Spinal cord (tissue), 10 donors: Measurements from ENCODE around the gene CNDP2. TPM values are rescaled to one million over a fixed set of nuclear protein-coding genes. Genes with fewer than 3 reads are reported as not detected.

ENCODE experiments used
- DNase-seq, 6 donors: peaks; one replicate each; pipeline versions ENCODE4 v3.0.0 to v3.0.0-alpha.2; 2013 to 2015; ENCODE audit warnings: low spot score in 6 of 6, low read depth in 4 of 6
- H3K27ac ChIP-seq: one replicate; pipeline ENCODE4 v1.5.1; 2013; ENCODE audit warnings: low read depth, low read length, control low read depth
- H3K27me3 ChIP-seq: one replicate; pipeline ENCODE4 v1.6.1; 2013; ENCODE audit warnings: low read length; ENCODE audit not compliant: control insufficient read depth, insufficient read depth
- H3K36me3 ChIP-seq: one replicate; pipeline ENCODE4 v1.6.1; 2013; ENCODE audit warnings: low read length; ENCODE audit not compliant: control insufficient read depth, insufficient read depth
- H3K4me1 ChIP-seq: one replicate; pipeline ENCODE4 v1.6.1; 2013; ENCODE audit warnings: low read length; ENCODE audit not compliant: control insufficient read depth, insufficient read depth
- H3K4me3 ChIP-seq: one replicate; pipeline ENCODE4 v1.5.1; 2013; ENCODE audit warnings: low read depth, low read length, control low read depth
- H3K9me3 ChIP-seq: one replicate; pipeline ENCODE4 v1.6.1; 2013; ENCODE audit warnings: low read length; ENCODE audit not compliant: control insufficient read depth, insufficient read depth
- WGBS: methylation state at CpG from one replicate; pipeline ENCODE4 v1.1.5; 2013; ENCODE audit warnings: missing lambda C conversion rate; ENCODE audit not compliant: insufficient coverage; 5-methylcytosine and 5-hydroxymethylcytosine counted together
- polyA plus RNA-seq, 2 donors: library from polyadenylated mRNA; unstranded; fragments of 120-200 nt; gene quantifications; one replicate each; pipeline ENCODE4 v1.2.1, GENCODE V29; 2013; ENCODE audit not compliant: insufficient read length in 2 of 2
- total RNA-seq, 2 donors: library from RNA; depleted of rRNA in 1 of 2; stranded (reverse); fragments of 120-200 nt in 1 of 2; fragments of >200 nt in 1 of 2; gene quantifications; one replicate each; pipeline versions ENCODE4 v1.2.3 to v1.2.4, GENCODE V29; 2013 to 2014
- donor health status: healthy.

The CNDP2 gene
- total and polyA plus RNA-seq, 4 donors = 66.4 to 135 (median 98.4) TPM

GRCh38 chr18:74541703-74542555, 45.8 kb downstream of the CNDP2 start:
- H3K4me3 ChIP-seq = no peak overlapping the region
- peak in 2 of 6 donors; percentile 22 to 41 for DNase-seq
- no peaks in the 10 kb centered on the region for H3K9me3 ChIP-seq
- H3K27ac ChIP-seq = peak overlapping the region; percentile 35
- no peaks in the 10 kb centered on the region for H3K27me3 ChIP-seq
- peaks cover 18% of the 10 kb centered on the region for H3K4me1 ChIP-seq
- 62% methylated on average over 13 of the region's 15 CpGs for WGBS
- H3K36me3 ChIP-seq = no peaks in the 10 kb centered on the region

GRCh38 chr18:74544898-74545297, 48.7 kb downstream of the CNDP2 start:
- no peak for DNase-seq
- H3K27me3 ChIP-seq = no peaks in the 10 kb centered on the region
- peaks cover 10% of the 10 kb centered on the region for H3K9me3 ChIP-seq
- H3K27ac ChIP-seq = no peak overlapping the region
- H3K4me3 ChIP-seq = no peak overlapping the region
- H3K4me1 ChIP-seq = peaks cover 18% of the 10 kb centered on the region
- WGBS = 48% methylated on average over 8 of the region's 8 CpGs
- no peaks in the 10 kb centered on the region for H3K36me3 ChIP-seq

- Histone ChIP-seq H3K36me3 (no peaks in the 10 kb centered on the region), H3K27ac (no peak overlapping the region), H3K27me3 (no peaks in the 10 kb centered on the region), H3K9me3 (peaks cover 11% of the 10 kb centered on the region), H3K4me3 (no peak overlapping the region), H3K4me1 (peaks cover 12% of the 10 kb centered on the region)
- WGBS = 94% methylated on average over 10 of the region's 11 CpGs
- no peak for DNase-seq
Observed at GRCh38 chr18:74546007-74546406, 49.8 kb downstream of the CNDP2 start.

- Histone ChIP-seq H3K4me3 (no peak overlapping the region), H3K27me3 (no peaks in the 10 kb centered on the region), H3K9me3 (peaks cover 11% of the 10 kb centered on the region), H3K4me1 (peaks cover 3% of the 10 kb centered on the region), H3K36me3 (no peaks in the 10 kb centered on the region), H3K27ac (no peak overlapping the region)
- peak in 1 of 6 donors; percentile 10 for DNase-seq
- WGBS = 69% methylated on average over 7 of the region's 9 CpGs
Observed at GRCh38 chr18:74546751-74547530, 50.8 kb downstream of the CNDP2 start.

- no peak for DNase-seq
- 90% methylated on average over 7 of the region's 7 CpGs for WGBS
- no peaks in the 10 kb centered on the region for H3K4me1 ChIP-seq
- H3K27me3 ChIP-seq = no peaks in the 10 kb centered on the region
- no peaks in the 10 kb centered on the region for H3K36me3 ChIP-seq
- peaks cover 11% of the 10 kb centered on the region for H3K9me3 ChIP-seq
- H3K27ac ChIP-seq = no peak overlapping the region
- H3K4me3 ChIP-seq = no peak overlapping the region
Observed at GRCh38 chr18:74547860-74548259, 51.7 kb downstream of the CNDP2 start.

GRCh38 chr18:74549591-74550104, 53.5 kb downstream of the CNDP2 start:
- H3K9me3 ChIP-seq = peaks cover 11% of the 10 kb centered on the region
- no peak for DNase-seq
- no peak overlapping the region for H3K27ac ChIP-seq
- no peaks in the 10 kb centered on the region for H3K36me3 ChIP-seq
- no peaks in the 10 kb centered on the region for H3K4me1 ChIP-seq
- WGBS = no CpG with 5 or more reads among the region's 1 CpG
- no peak overlapping the region for H3K4me3 ChIP-seq
- H3K27me3 ChIP-seq = no peaks in the 10 kb centered on the region

GRCh38 chr18:74550886-74551285, 54.7 kb downstream of the CNDP2 start:
- 98% methylated on average over 6 of the region's 6 CpGs for WGBS
- Histone ChIP-seq H3K27ac (no peak overlapping the region), H3K4me1 (no peaks in the 10 kb centered on the region), H3K36me3 (no peaks in the 10 kb centered on the region), H3K9me3 (peaks cover 11% of the 10 kb centered on the region), H3K27me3 (no peaks in the 10 kb centered on the region), H3K4me3 (no peak overlapping the region)
- DNase-seq = no peak

GRCh38 chr18:74551452-74551851, 55.3 kb downstream of the CNDP2 start:
- H3K9me3 ChIP-seq = peaks cover 11% of the 10 kb centered on the region
- H3K4me1 ChIP-seq = no peaks in the 10 kb centered on the region
- no peaks in the 10 kb centered on the region for H3K36me3 ChIP-seq
- H3K27ac ChIP-seq = no peak overlapping the region
- 42% methylated on average over 2 of the region's 3 CpGs for WGBS
- H3K27me3 ChIP-seq = no peaks in the 10 kb centered on the region
- no peak for DNase-seq
- H3K4me3 ChIP-seq = no peak overlapping the region

GRCh38 chr18:74551936-74552555, 55.9 kb downstream of the CNDP2 start:
- H3K27me3 ChIP-seq = no peaks in the 10 kb centered on the region
- H3K9me3 ChIP-seq = peaks cover 11% of the 10 kb centered on the region
- H3K27ac ChIP-seq = no peak overlapping the region
- no peak overlapping the region for H3K4me3 ChIP-seq
- peak; percentile 36 to 92 (median 60) for DNase-seq
- H3K36me3 ChIP-seq = no peaks in the 10 kb centered on the region
- H3K4me1 ChIP-seq = no peaks in the 10 kb centered on the region
- 10% methylated on average over 2 of the region's 5 CpGs for WGBS
